Astrocyte (in vitro differentiated cells and primary cell): Measurements from ENCODE around the gene WDR75. TPM values are rescaled to one million over a fixed set of nuclear protein-coding genes. Genes with fewer than 3 reads are reported as not detected.

ENCODE experiments used
- DNase-seq: peaks from one replicate; pipeline ENCODE4 v3.0.0-alpha.2; 2010; ENCODE audit warnings: low read depth
- FAIRE-seq: peaks from 2 replicates; lab custom pipeline; 2011; peaks lifted over from hg19 to GRCh38; lab: Jason Lieb, UNC
- H2AFZ ChIP-seq: 2 replicates; pipeline ENCODE4 v1.6.0; 2012; ENCODE audit warnings: low read depth, low read length, inconsistent platforms
- H3K27ac ChIP-seq: 2 replicates; pipeline ENCODE4 v1.5.1; 2011; ENCODE audit warnings: low read depth, low read length, inconsistent platforms
- H3K27me3 ChIP-seq: 2 replicates; pipeline ENCODE4 v1.6.0; 2011; ENCODE audit warnings: low read length, inconsistent platforms; ENCODE audit not compliant: insufficient read depth
- H3K36me3 ChIP-seq: 2 replicates; pipeline ENCODE4 v1.5.1; 2011; ENCODE audit warnings: low read length, inconsistent platforms; ENCODE audit not compliant: insufficient read depth
- H3K4me1 ChIP-seq: 2 replicates; pipeline ENCODE4 v1.5.1; 2011; ENCODE audit warnings: low read length, inconsistent platforms; ENCODE audit not compliant: insufficient read depth
- H3K4me2 ChIP-seq: 2 replicates; pipeline ENCODE4 v1.6.0; 2012; ENCODE audit warnings: low read length, inconsistent platforms
- H3K4me3 ChIP-seq: 2 replicates; pipeline ENCODE4 v1.5.1; 2011; ENCODE audit warnings: low read depth, mild to moderate bottlenecking, low read length, inconsistent platforms; ENCODE audit not compliant: insufficient read depth
- H3K79me2 ChIP-seq: 2 replicates; pipeline ENCODE4 v1.6.0; 2012; ENCODE audit warnings: mild to moderate bottlenecking, low read length, inconsistent platforms; ENCODE audit not compliant: insufficient read depth
- H3K9ac ChIP-seq: 2 replicates; pipeline ENCODE4 v1.6.0; 2012; ENCODE audit warnings: mild to moderate bottlenecking, low read length, inconsistent platforms
- H3K9me3 ChIP-seq: 2 replicates; pipeline ENCODE4 v1.5.1; 2012; ENCODE audit warnings: low read depth, mild to moderate bottlenecking, low read length, inconsistent platforms; ENCODE audit not compliant: insufficient read depth
- H4K20me1 ChIP-seq: 2 replicates; pipeline ENCODE4 v1.6.0; 2012; ENCODE audit warnings: low read length, inconsistent platforms; ENCODE audit not compliant: insufficient read depth
- H3K27ac Mint-ChIP-seq: one replicate; pipeline ENCODE4 v1.8.0; 2021; ENCODE audit warnings: mild to moderate bottlenecking, mixed read lengths; ENCODE audit not compliant: unreplicated experiment
- H3K27me3 Mint-ChIP-seq: one replicate; pipeline ENCODE4 v1.8.0; 2021; ENCODE audit warnings: low read depth, mixed read lengths; ENCODE audit not compliant: unreplicated experiment
- H3K36me3 Mint-ChIP-seq: one replicate; pipeline ENCODE4 v1.8.0; 2021; ENCODE audit warnings: low read depth, mixed read lengths; ENCODE audit not compliant: unreplicated experiment
- H3K4me1 Mint-ChIP-seq: one replicate; pipeline ENCODE4 v1.8.0; 2021; ENCODE audit warnings: low read depth, mixed read lengths; ENCODE audit not compliant: unreplicated experiment
- H3K4me3 Mint-ChIP-seq: one replicate; pipeline ENCODE4 v1.8.0; 2021; ENCODE audit warnings: mild to moderate bottlenecking, moderate library complexity, mixed read lengths; ENCODE audit not compliant: unreplicated experiment
- H3K9me3 Mint-ChIP-seq: one replicate; pipeline ENCODE4 v1.8.0; 2021; ENCODE audit warnings: mild to moderate bottlenecking, mixed read lengths; ENCODE audit not compliant: unreplicated experiment
- EZH2 ChIP-seq: IDR thresholded peaks from 2 replicates; pipeline ENCODE4 v1.6.1; 2012; ENCODE audit warnings: mild to moderate bottlenecking, low read length, inconsistent platforms; ENCODE audit not compliant: insufficient read depth
- total RNA-seq: library from RNA; stranded (reverse); gene quantifications from 2 replicates; pipeline ENCODE4 v1.2.1, GENCODE V29; 2021
- TF ChIP-seq, protein P1 (sequence below): IDR thresholded peaks from 2 replicates; pipeline ENCODE4 v1.5.1; 2011; ENCODE audit warnings: low read depth, mild to moderate bottlenecking, inconsistent platforms, low read length, moderate library complexity; ENCODE audit not compliant: insufficient read depth

Gene WDR75
- total RNA-seq, 1 donor from 2014 or later: 38.9 TPM

DNA sequence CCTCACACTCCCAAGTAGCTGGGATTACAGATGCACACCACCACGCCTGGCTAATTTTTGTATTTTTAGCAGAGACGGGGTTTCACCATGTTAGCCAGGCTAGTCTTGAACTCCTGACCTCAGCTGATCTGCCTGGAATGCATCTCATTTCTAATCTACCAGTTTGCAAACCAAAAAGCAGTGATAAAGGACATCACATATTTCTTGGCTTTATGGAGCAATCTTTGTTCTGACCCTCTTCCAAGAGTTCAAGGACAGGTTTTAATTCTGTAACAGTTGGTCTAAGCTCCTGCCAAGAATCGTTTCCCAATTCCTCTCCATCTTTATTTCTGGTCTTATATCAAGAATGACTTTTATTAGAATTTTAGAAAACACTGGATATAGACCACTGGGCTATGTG lies 71.6 kb downstream of the WDR75 start:
- Mint-ChIP-seq H3K27me3 (peaks cover 9% of the 10 kb centered on the region), H3K4me1 (peaks cover under 1% of the 10 kb centered on the region), H3K4me3 (no peak overlapping the region), H3K36me3 (no peaks in the 10 kb centered on the region), H3K9me3 (peaks cover 9% of the 10 kb centered on the region), H3K27ac (no peak overlapping the region)
- DNase-seq (no peak), FAIRE-seq (no peak)
- H3K27me3 ChIP-seq: peaks cover 3% of the 10 kb centered on the region
- no peak overlapping the region for H3K9ac ChIP-seq
- H2AFZ ChIP-seq: no peak overlapping the region
- TF ChIP-seq EZH2: no peak
- TF ChIP-seq, protein P1, sequence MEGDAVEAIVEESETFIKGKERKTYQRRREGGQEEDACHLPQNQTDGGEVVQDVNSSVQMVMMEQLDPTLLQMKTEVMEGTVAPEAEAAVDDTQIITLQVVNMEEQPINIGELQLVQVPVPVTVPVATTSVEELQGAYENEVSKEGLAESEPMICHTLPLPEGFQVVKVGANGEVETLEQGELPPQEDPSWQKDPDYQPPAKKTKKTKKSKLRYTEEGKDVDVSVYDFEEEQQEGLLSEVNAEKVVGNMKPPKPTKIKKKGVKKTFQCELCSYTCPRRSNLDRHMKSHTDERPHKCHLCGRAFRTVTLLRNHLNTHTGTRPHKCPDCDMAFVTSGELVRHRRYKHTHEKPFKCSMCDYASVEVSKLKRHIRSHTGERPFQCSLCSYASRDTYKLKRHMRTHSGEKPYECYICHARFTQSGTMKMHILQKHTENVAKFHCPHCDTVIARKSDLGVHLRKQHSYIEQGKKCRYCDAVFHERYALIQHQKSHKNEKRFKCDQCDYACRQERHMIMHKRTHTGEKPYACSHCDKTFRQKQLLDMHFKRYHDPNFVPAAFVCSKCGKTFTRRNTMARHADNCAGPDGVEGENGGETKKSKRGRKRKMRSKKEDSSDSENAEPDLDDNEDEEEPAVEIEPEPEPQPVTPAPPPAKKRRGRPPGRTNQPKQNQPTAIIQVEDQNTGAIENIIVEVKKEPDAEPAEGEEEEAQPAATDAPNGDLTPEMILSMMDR: no peak
- H3K79me2 ChIP-seq: no peaks in the 10 kb centered on the region
- H3K4me3 ChIP-seq: no peak overlapping the region
- H3K36me3 ChIP-seq: no peaks in the 10 kb centered on the region
- H4K20me1 ChIP-seq: no peaks in the 10 kb centered on the region
- H3K27ac ChIP-seq: no peak overlapping the region
- no peaks in the 10 kb centered on the region for H3K9me3 ChIP-seq
- H3K4me1 ChIP-seq: no peaks in the 10 kb centered on the region
- H3K4me2 ChIP-seq: no peak overlapping the region

- no peak for FAIRE-seq
- peaks cover 3% of the 10 kb centered on the region for H3K4me1 Mint-ChIP-seq
- Histone ChIP-seq H3K27me3 (peaks cover 3% of the 10 kb centered on the region), H3K4me1 (no peaks in the 10 kb centered on the region), H3K4me2 (no peak overlapping the region), H3K36me3 (no peaks in the 10 kb centered on the region), H3K4me3 (no peak overlapping the region), H3K9ac (no peak overlapping the region), H3K79me2 (no peaks in the 10 kb centered on the region), H2AFZ (no peak overlapping the region), H3K9me3 (no peaks in the 10 kb centered on the region), H4K20me1 (no peaks in the 10 kb centered on the region), H3K27ac (no peak overlapping the region)
- no peaks in the 10 kb centered on the region for H3K36me3 Mint-ChIP-seq
- TF ChIP-seq, protein P1: no peak
- no peak overlapping the region for H3K4me3 Mint-ChIP-seq
- peaks cover 6% of the 10 kb centered on the region for H3K9me3 Mint-ChIP-seq
- no peak overlapping the region for H3K27ac Mint-ChIP-seq
- DNase-seq: no peak
- H3K27me3 Mint-ChIP-seq: peaks cover 9% of the 10 kb centered on the region
Observed at GRCh38 chr2:189514104-189514503, 72.8 kb downstream of the WDR75 start.

DNA sequence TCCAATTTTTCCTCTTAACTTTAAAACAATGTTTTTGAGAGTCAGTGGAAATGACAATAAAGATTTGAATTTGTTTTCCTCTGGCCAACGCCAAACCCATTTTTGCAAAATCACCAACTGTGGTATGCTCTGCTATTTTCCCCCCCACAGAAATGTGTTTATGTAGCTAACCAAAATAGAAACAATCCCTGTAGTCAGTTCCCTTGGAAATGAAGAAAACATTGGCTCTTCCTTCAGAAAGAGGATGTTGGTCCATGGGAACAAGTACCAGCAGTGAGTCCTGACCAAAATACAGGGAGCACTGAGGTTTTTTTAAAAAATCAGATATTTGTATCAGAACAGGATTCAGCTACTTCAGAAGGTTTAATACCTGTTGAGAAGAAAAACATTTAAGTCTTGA lies 74.0 kb downstream of the WDR75 start:
- no peaks in the 10 kb centered on the region for H3K36me3 ChIP-seq
- H2AFZ ChIP-seq: no peak overlapping the region
- Mint-ChIP-seq H3K36me3 (no peaks in the 10 kb centered on the region), H3K9me3 (peaks cover 3% of the 10 kb centered on the region), H3K4me3 (no peak overlapping the region), H3K27me3 (peaks cover 9% of the 10 kb centered on the region), H3K4me1 (peaks cover 3% of the 10 kb centered on the region), H3K27ac (no peak overlapping the region)
- DNase-seq: no peak
- no peak overlapping the region for H3K4me2 ChIP-seq
- no peaks in the 10 kb centered on the region for H3K79me2 ChIP-seq
- no peaks in the 10 kb centered on the region for H3K4me1 ChIP-seq
- H3K9ac ChIP-seq: no peak overlapping the region
- no peaks in the 10 kb centered on the region for H3K9me3 ChIP-seq
- no peak overlapping the region for H3K27ac ChIP-seq
- TF ChIP-seq, protein P1: no peak
- no peak for TF ChIP-seq EZH2
- no peak overlapping the region for H3K4me3 ChIP-seq
- FAIRE-seq: no peak
- no peaks in the 10 kb centered on the region for H4K20me1 ChIP-seq
- H3K27me3 ChIP-seq: peaks cover 3% of the 10 kb centered on the region
